NCI-H226 (cell line): Measurements from ENCODE around the gene DCTN2.
A peak's percentile ranks its signal among the peaks of the same experiment; 100 is the strongest.

Experiments
- DNase-seq: peaks from one replicate; pipeline ENCODE4 v3.0.0-alpha.2; 2015

Gene DCTN2

DNA sequence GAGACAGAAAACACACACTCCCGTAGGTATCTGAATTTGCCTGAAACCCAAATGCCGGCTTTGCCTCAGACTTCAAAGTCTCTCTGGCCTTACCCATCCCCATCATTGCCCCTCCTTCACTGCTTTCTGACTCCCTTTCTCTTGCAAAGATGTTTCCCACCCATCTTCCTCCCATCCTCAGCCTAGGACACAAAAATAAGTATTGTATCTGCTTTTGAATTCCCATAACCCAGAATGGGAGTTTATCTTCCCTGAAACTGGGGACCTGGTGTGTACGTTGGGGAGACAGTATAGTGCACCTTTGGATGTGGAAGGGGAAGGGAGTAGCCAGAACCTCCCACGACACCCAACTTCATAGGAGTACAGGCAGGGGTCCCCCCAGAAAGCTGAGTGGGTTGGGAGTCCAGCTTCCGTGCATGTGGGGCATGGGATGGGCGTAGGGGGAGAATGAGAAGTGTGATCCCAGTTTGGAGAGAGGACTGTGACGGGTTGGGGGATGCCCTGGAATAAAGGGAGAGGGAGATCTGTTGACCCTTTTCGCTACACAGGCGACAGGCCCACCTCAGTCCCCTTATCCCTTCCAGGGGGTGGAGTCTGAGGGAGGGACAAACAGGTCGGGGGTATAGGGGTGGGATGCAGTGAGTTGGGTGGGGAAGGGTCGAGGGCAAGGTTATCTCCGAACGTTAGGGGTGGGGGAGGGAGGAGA is 2.4 kb upstream of the DCTN2 start:
- DNase-seq: no peak

DNA sequence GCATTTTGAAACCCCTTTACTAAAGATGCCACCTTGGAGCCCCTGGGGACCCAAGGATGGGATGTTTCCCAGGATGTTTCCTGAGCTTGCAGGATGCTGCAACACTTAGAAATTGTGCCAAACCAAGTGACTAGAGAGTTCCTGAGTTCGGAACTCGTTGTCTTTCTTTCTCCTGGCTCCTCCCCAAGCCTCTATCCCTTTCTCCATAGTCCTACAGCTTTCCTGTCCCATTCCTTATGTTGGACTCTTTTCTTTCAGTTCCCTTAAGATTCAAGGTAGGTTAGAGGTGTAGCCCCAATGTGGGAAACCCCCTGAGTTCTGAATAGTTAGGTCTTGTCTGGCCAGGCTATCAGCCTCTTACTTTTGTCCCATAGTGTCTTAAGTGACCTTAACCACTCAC is 1.5 kb upstream of the DCTN2 start:
- DNase-seq: no peak

DNA sequence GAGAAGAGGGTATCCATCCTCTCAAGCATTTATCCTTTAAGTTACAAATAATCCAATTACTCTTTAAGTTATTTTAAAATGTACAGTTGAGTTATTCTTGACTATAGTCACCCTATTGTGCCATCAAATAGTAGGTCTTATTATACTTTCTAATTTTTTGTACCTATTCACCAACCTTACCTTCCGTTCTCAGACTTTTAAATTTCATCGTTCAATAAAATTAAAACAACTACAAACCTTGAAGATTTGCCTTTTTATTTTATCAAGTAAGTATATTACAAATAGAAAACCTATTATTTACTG is 972 bp upstream of the DCTN2 start:
- no peak for DNase-seq

DNA sequence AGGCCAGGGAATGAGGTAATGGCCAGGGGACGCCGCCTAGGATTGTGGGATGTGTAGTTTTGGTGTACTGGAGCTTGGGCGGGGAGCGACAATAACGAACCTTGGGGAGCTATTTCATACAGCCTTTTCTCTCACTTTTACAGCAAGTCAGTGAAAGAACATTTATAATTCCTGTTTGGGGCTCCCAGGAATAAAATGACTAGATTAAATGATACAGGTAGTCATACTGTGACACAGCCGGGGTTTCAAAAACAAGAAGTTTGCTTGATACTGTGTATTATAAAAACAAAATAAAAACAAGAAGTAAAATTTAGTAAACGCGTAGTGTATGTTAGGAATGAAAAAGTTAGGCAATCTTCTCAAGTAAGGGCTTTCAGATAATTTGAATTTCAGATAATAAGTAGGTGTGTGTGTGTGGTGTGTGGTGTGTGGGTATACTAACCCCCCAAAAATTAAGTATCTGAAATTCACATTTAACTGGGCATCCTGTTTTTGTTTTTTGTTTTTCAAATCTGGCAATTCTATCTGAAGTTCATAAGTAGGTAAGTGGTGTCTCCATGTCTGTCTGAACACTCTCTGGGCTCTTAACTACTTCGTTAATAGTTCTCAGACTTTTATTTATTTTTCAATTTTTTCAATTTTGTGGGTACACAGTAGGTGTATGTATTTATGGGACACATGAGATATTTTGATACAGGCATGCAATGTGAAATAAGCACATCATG is 458 bp upstream of the DCTN2 start:
- DNase-seq: no peak

DNA sequence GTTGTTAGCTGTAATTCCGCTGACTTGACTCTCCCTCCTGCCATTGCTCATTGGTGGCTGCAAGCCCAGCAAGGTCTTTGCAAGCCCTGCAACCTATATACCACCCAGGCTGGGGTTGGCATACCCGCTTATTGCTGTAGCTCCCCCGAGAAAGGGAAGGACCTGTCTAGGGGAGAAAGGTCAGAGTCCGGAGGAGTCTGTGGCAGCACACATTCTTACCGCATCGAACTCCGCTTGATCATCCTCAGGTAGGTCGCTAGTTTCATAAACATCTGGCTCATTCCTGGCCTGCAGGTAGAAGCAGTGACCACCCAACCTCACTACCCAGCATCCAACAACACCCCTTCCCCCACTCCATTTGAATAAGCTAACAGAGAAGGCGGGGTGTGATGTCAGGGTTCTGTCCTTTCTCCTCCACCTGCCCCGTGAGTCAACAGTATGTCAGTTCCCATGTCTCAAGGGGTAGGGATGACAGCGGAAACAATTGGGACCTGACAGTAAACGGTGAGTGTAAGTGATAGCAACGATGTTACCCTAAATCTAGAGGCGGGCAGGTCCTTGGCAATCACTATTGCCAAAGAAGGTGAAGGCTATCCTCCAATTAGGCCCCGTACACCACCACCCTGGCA is 1.1 kb downstream of the DCTN2 start:
- no peak for DNase-seq

DNA sequence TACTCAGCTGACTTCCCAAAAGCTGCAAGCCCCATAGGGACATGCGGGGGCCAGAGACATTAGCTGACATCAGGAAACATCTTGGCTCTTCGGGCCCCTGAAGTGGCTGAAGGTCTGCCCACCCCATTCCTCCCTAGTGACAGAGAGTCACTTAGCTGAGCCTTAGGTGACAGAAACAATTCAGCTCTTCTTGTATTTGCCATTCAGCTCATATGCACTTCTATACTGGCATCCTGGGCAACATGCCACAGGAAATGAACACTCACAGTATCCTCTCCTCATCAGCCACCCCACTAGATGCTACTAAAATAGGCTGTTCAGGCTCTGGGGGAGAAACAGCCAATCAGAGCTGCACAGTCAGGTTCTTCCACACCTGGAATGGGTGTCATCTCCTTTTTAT is 3.4 kb downstream of the DCTN2 start:
- DNase-seq: peak; percentile 33

- no peak for DNase-seq
Measured at GRCh38 chr12:57541717-57542116, 5.3 kb downstream of the DCTN2 start.

DNA sequence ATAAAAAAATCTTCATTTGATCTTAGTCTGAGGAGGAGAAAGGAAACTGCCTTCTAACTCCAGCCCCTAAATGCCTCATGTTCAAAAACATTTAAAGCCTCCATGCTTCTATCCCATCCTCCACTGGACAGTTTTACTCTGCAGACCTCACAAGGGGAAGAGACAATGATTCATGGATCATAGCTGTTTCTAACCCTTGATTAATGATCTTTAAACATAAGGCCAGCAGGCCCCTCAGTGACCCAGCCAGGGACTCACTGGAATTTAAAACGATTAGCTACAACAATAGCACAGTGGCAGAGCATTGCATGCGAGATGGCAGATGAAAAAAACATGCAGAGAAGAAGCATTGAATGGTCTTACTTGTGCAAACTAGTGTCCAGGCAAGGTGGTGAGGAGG is 6.0 kb downstream of the DCTN2 start:
- no peak for DNase-seq

DNA sequence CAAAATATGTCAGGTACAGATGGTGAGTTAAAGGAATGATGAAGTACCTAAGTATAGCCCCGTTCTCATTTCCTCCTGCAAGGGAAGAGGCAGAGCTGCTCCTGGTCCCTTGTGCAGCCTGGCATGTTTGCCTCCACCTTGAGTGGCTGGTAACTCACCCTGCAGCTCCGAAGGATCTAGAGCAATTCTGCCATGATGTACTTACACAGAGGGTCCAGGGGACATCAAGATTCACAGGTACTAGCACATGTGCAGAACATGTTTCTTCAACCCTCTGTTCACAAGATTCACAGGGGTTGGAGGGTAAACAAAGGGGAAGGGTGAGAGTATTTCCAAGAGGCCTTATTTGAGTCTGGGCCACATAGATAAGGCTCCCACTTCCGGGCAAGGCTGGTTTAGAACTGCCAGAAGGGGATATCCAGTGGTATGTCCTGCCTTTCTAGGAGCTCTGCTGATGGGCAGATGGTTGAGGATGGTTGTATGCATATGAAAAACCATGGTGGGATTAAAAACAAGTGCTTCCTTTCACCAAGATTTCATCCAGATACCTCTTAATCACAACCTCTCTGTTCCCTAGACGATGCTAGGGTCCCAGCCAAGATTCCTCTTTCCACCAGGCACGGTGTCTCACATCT is 7.7 kb downstream of the DCTN2 start:
- DNase-seq: no peak

GRCh38 chr12:57536597-57536942 is 10.4 kb downstream of the DCTN2 start:
- no peak for DNase-seq

DNA sequence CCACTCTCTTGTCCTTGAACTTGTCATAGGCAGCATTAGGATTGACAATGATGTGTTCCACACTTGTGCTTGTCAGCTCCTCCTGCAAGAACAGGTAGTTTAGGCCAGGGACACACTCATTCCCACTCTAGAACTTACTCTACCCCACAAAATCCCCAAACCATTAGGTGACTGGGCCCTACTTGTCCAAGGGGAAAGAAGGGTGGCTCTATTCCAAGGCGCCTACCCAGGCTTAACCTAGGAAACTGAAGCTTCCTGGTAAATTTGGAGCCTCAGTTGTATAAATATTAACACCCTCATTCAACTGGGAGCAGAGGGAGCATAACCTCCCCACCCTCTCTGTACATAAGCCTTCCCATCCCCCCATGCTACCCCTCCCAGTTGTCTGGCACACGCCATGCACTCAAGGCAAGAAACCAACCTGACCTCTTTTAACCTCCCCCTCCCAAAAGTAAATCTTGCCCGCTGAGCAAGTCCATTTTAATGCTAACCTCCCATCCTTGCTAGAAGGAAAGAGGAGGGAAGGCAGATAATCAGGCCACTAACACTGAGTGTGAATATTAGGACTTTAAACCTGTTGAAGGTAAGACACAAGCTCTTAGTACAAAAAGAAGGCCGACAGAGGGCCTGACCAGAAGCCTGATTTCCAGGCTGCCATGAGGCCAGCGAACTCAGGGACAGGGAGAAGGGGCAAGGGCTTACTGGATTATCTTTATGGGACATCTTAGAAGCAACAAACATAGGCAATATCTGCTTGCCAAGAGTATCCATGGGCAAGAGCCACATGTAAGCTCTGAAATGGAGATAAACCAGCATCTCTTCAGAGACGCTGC is 11.0 kb downstream of the DCTN2 start:
- DNase-seq: no peak

DNA sequence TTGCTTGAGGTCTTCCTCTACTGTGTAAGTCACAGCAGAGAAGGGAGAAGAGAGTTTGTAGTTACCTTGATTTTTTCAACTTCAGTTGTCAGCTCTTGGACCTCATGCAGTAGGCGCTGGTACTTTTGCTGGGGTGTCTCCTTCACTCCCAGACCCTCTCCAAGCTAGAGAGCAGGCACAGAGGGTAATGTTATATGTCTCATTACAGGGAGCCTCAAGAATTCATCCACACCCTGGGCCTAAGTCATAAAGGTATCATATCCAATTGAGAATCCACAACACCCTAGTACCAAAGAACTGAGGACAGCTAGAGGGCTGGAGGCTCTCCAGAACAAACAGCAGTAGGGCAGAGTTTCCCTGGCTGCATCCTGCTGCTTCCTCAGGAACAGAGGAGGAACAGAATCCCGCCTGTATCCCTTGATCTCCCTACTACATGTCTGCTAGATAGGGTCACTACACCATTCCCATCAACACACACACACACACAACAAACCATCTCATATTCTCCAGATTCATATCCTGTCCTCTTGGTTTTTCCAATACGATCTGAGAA is 11.9 kb downstream of the DCTN2 start:
- DNase-seq: no peak

DNA sequence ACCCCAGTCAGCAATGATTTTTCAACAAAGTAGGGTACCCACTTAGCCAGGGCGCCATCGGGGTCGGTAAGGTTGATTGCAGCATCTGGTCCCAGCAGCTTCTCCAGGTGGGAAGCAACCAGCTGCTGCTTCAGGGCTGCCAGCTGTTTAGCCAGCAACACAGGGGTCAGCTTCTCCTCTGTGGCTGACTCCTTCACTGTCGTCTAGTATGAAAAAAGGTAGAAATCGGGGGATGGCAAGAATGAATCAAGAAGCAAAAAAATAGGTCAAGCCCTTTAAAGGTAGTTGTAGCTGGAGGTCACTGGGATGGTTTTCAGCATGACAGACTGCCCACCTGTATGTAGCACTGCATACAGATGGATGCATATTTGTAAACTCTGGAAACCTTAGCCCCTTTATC is 12.7 kb downstream of the DCTN2 start:
- DNase-seq: no peak

DNA sequence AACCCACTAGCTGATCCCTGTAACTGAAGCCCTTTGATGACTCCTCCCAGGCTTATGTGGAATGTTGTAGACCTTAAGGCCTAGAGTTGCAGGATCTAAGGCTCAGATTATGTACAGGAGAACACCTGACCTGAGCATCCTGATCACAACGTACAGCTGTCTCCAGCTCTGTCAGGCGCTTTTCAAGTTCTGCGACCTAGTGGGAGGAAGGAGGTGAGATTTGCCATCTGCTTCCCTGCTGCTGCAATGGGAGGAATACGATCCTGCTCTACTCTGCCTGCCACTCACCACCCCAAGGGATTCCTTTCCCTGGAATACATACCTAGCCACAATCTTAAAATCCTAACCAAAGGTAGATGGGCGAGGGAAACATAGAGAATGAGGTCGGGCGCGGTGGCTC is 13.9 kb downstream of the DCTN2 start:
- no peak for DNase-seq

DNA sequence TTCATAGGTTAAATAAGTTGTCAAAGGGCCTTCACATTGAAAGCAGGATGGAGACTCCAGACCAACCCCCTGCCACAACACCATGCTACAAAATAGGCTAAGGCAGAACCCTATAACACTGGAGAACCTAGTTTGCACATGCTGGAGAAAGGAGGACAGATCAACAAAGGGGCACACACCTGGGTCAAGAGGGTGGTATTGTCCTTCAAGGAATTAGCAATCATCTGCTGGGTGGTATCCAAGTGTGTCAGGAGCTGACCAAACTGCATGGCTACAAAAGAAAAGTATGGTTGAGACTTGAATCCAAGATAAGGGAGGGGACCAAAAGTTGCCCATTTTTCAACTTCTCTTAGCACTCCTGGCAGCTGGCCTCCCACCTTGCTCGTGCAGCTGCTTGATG is 15.2 kb downstream of the DCTN2 start:
- no peak for DNase-seq

DNA sequence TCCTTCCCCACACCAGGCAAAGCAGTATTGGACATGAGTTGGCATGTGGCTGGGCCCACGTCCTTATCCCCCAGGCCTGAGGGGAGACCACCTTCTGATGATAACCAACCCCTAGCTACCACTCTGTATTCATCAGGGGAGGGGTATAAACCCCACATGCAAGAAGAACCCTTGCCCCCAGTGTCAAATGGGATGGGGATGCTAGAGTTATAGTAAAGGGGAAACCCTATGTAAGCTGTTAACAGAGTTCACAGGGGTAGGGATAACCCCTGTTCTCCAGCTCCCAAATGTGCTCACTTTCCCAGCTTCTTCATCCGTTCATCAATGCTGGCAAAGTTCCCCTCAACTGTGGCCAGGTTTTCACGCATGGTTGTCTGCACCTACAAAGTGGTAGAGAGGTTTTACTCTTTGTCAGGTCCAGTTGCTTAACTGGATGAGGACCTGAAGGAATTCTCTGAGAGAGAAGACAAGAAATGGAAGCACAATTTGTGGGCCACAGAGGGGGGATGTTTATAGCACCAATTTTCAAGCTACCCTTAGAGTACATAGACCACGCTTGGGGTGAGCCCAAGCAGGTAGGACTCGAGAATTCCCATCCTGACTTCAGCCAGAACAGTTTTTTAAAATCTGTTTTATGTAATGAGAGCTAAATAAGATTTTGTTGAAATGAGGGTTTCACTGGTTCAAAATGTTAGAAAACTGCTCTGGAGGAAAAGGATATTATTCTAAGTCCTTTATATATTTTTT is 16.4 kb downstream of the DCTN2 start:
- no peak for DNase-seq

DNA sequence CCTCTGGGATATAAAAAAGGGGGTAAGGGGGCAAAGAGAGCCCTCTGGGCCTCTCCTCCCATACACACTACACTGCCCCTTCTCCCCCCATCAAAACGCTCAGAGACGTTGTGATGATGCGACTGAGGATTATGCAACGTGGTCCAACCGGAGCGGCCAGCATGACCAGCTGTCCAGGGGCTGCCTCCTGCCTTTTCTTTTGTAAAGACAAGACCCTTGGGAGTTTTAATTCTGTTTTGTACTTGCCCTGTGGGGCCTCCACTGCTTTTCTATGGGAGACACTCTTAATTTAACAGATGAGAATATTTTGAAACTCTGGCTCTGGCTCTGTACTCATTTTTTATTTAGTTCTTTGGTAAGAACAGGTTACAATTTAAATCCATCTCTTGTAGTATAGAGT is 17.2 kb downstream of the DCTN2 start:
- DNase-seq: no peak

GRCh38 chr12:57528831-57529555 is 18.0 kb downstream of the DCTN2 start:
- no peak for DNase-seq

DNA sequence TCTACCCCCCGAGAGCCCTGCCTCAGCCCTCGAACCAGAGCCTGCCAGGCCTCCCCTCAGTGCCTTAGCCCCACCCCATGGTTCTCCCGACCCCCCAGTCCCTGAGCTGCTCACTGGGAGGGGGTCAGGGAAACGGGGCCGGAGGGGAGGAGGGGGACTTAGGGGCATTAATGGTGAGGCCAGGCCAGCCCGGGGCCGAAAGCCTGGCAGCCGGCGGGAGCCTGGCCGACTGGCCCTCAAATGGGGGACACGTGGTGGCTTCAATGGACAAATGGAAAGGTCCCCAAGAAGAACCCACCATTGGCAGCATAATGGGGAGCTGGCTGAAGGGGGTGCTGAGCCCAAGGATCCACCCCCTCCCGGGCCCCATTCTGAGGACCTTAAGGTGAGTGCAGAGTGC is 18.8 kb downstream of the DCTN2 start:
- no peak for DNase-seq

DNA sequence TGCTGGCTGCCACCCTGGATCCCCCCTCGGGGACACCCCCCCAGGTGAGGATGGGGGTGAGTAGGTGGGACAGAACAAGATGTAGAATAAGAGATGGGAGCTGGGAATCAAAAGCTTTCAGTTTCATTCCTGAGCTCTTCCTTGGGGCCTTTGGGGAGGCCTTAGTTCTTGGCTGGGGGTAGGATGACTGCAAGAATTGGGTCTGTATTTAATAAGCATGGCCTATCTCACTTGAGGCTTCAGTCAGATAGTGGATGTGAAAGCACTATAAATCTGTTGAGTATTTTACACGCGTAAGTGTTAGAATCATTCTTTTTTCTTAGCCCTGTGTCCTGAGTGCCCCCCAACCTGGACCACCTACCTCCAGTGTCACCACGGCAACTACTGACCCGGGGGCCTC is 19.8 kb downstream of the DCTN2 start:
- no peak for DNase-seq

DNA sequence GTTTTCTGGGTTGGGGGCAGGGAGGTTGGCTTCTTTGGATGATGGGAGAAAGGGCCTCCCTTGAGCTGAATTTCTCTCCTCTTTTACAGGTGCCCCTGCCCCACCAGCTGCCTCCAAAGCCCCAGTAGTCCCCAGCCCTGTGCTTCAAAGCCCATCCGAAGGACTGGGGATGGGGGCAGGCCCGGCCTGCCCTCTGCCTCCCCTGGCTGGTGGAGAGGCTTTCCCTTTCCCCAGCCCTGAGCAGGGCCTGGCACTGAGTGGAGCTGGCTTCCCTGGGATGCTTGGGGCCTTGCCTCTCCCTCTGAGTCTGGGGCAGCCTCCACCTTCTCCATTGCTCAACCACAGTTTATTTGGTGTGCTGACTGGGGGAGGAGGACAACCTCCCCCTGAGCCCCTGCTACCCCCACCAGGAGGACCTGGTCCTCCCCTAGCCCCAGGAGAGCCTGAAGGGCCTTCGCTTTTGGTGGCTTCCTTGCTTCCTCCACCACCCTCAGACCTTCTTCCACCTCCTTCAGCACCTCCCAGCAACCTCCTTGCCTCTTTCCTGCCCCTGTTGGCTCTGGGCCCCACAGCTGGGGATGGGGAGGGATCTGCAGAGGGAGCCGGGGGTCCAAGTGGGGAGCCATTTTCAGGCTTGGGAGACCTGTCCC is 20.4 kb downstream of the DCTN2 start:
- DNase-seq: no peak
